HG03342 (cell line): ENCODE measurements around the gene SMCHD1.

ENCODE experiments used
- ATAC-seq: cut with Tn5 transposase; IDR thresholded peaks from one replicate; pipeline ENCODE4 v1.9.1; 2021; ENCODE audit warnings: mild to moderate bottlenecking, moderate library complexity; ENCODE audit not compliant: unreplicated experiment

The SMCHD1 gene

GRCh38 chr18:2655178-2655953 is at the start of gene SMCHD1:
TSS of gene SMCHD1 (plus strand) at chr18:2655726. CDS start at chr18:2656076, 350 bp downstream.
- peak; percentile 67 for ATAC-seq

DNA sequence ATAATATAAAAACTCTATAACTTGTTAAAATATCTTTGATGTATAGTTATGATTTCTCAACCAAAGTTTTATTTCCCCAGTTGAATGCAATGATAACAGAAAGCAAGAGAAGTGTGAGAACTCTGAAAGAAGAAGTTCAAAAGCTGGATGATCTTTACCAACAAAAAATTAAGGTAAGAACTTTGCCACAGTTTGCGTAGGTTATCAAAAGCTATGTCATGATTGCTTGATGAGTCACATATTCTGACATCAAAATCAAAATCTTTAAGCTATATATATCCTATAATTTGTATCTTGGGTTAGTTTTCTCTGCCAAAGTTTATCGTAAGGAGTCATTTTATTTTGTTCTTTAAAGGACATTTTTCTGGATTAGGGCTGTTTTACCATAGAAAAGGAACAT is 49.2 kb upstream of the SMCHD1 start:
- ATAC-seq = no peak

- no peak for ATAC-seq
These were observed 45.9 kb upstream of the SMCHD1 start for GRCh38 chr18:2609604-2610003.

DNA sequence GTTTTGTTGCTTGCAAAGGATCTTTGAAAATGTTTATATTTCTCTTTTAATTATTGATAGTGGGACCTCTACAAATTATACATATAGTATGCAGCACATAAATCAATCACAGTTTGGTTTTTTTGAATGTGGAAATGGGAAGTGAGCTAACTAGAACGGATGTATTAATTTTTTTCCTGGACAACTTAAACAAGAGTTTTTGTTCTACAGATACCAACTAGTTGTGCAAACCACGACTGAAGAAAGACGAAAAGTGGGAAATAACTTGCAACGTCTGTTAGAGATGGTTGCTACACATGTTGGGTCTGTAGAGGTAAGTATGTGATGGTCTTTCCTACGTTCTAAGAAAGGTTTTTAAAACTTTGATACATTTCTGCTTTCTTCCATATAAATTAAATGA is 45.0 kb upstream of the SMCHD1 start:
- ATAC-seq = no peak

- no peak for ATAC-seq
These were observed 42.5 kb upstream of the SMCHD1 start for GRCh38 chr18:2612996-2613395.

DNA sequence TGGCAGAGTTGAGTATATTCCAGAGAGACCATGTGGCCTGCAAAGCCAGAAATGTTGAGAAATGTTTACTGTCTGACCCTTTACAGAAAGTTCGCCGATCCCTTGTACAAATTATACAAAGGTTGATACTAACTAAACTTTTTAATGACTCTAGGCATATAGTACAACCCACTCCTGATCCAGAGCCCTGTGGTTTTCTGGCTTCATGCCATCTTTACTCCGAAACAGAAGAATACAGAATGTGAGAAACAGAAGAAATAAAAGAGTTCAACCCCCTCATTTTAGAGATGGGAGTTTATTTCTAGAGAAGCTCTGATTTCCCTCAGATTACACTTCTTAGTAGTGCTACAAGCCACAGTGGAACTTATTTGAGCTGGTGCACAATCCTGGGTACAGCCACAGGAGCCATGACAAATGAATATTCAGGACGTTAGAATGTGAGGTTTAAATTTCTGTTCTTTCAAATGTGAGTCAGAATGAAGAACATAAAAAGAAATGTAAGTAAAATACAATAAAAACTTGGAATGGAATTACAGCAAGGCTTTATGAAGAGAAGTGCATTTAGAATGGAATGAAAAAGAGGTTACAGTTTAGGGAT is 38.0 kb upstream of the SMCHD1 start:
- ATAC-seq = no peak

DNA sequence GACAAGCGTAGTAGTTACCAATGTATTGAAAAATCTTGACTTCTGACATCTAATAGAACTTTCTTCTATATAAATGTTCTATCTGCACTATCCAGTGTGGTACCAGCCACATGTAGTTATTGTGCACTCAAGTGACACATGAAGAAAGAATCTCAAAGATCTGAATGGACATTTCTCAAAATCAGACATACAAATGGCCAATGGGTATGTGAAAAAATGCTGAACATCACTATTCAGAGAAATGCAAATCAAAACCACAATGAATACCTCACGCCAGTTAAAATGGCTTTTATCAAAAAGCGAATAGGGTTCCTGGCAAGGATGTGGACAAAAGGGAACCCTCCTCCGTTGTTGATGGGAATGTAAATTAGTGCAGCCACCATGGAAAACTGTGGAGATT is 37.5 kb upstream of the SMCHD1 start:
- no peak for ATAC-seq

DNA sequence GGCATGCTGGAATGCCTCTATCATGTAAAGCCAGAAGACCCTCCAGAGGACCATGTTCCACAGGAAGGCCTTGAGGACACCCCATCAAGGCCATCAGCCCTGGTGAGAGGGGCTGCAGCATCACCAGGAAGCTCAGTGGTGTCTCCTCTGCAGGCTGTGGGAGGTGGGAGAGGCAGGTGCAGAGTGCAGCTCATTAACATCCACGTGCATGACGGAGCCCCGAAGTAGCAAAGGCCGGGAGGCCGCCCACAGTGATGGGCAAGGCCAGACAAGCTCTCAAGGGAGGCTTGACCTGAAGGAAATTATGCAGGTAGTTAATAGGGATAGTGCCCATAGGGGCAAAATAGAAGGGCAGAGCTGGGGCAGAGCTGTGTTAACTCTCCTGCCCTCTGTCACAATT is 30.3 kb upstream of the SMCHD1 start:
- ATAC-seq = no peak

- ATAC-seq = no peak
These were observed 27.7 kb upstream of the SMCHD1 start for GRCh38 chr18:2627821-2628276.

DNA sequence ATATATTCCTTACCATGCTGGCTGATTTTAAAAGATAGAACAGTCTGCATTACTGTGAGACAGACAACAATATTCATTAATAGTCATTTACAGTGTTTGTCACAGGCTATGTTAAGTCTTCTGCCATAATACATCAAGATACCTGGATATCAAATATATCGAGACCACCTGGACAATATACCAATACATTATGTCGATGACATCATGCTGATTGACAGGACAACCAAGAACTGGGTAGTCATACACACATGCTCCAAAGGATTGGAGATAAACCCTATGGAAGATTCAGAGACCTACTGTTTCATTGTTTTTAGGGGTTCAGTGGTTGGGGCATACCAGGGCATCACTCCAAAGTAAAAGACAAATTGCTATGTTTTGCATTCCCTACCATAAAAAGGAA is 26.5 kb upstream of the SMCHD1 start:
- no peak for ATAC-seq

GRCh38 chr18:2635586-2635985 is 19.9 kb upstream of the SMCHD1 start:
- no peak for ATAC-seq

- ATAC-seq = peak; percentile 24
These were observed 19.3 kb upstream of the SMCHD1 start for GRCh38 chr18:2636126-2636631.

- ATAC-seq = peak; percentile 71
These were observed 13.9 kb upstream of the SMCHD1 start for GRCh38 chr18:2641638-2642037.

DNA sequence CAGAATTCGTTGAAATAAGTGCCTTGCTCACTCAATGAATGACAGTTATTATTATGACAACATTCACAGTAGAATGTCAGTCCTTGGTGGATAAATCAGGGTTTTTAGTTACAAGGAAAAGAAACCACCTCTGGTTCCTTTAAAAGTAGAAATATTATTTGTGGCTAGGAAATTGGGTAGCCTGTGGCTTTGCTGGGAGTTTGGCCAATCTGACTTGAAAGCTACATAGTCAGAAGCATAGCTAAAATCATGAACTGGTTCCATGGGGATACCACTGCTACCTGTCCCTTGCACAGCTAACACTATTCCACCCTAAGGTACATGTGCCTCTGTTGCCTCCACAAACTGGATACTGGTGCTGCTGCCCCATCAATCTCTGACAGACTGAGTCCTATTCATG is 12.8 kb upstream of the SMCHD1 start:
- no peak for ATAC-seq

GRCh38 chr18:2644535-2644934 is 11.0 kb upstream of the SMCHD1 start:
- no peak for ATAC-seq

DNA sequence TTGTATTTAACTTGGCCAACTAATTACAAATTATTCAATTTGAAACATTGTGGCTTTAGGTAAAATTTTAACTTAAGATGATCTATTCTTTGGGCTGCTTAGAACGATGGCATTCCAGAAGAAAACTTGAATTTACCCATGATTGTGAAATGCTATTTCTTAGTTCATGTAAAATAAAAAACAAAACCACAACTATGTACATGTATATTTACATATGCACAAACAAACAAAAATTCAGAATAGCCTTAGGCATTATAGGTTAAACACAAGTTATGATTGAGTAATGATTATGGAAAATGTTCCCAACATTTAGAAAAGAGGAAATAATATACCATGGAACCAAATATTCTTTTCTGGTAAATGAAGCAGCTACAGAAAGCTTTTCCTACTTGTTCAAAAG is 3.5 kb upstream of the SMCHD1 start:
- ATAC-seq = no peak

DNA sequence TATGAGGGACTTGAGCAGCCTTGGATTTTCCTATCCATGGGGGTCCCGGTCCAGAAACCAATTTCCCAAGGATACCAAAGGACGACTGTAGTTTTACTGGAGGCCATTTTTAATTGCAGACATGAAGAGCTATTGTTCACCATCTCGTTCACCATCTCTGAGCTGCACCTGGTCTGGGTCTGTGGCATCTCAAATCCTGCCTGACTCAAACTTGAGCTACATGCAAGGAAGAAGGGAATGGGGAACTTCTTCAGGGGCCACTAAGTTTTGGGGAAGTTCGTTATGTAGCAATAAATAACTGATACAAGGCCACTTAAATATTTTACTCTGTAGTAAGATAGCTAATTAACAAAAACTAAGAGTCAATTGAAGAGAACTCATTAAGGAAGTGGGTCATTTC is 2.1 kb upstream of the SMCHD1 start:
- ATAC-seq = no peak

DNA sequence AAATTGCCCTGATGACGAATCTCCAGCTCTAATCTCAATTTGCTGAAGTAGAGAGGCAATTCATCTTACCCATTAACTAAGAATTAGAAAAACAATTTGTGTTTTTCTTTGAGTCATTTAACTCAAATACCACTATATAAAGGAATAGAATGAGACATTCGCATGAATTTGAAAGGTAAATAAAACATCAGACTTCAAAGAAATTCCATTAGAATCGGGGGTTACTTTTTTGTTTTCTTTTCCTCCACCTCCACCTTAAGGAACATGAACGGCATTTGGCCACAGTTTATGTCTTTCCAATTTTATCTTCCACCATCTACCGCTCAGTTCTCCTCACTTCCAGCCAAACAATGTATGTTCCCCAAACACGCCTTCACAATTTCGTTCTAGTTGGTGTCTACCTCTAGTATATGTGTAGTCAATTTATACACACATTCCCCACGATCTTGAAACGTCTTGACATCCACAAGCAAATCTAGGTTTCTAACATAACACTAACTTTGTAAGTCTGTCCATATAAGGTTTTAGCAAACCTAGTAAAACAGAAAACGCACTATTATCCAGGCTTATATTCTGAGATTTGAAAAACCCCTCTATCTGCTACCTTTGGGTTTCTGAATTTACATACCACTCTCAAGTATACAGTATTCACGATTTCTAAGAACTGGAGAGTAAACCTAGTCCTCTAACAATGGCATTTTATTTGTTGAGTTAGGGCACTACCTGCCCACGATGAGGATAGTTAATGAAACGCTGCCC is 1.2 kb upstream of the SMCHD1 start:
- ATAC-seq = no peak

DNA sequence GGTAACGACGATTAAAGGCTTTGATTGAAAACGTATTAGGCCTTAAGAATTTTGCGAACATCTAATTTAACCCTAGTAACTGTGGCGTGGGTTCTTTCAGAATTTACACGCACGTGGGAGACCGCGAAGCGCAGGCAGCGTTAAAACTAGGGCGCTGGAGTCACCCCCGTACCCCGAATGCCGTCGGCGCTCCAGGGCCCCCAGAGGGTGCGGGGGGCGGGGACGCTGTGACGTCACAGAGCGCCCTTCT is 673 bp upstream of the SMCHD1 start:
- peak; percentile 32 for ATAC-seq

GRCh38 chr18:2655954-2656236 is 369 bp downstream of the SMCHD1 start:
- peak; percentile 24 for ATAC-seq

- ATAC-seq = peak; percentile 2
These were observed 883 bp downstream of the SMCHD1 start for GRCh38 chr18:2656237-2656980.
